ENCODE measurements around the gene ANTXR1. TPM values are rescaled to one million over a fixed set of nuclear protein-coding genes. Genes with fewer than 3 reads are reported as not detected.

Gene ANTXR1
- polyA plus RNA-seq, 1 donor (not counting 4 experiments of a cell fraction or from before 2014, with no cell fraction given), result 20.4 TPM

DNA sequence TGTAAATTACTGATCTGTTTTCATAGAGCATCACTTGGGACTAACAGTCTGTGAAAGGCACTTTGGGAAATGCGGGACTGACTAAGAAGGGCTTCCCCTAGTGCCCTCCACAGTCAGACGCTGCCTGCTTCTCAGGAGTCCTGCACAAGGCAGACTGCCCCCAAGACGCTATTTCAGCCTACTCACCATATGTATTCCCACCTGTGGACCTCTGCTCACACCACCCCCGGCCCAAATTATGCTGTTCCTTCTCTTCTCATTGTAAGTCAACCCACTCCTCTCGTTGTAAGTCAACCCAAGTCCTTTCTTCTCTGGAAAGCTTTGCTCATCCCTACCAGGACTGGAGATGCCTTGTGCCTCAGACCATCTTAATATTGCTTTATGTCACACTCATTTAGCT lies 198.7 kb downstream of the ANTXR1 start:
- H3K4me2 ChIP-seq (ENCODE audit: control insufficient read depth, extremely low read depth, insufficient read depth, low read depth, low read length), result no peak overlapping the region
- no peaks in the 10 kb centered on the region for H3K79me2 ChIP-seq (ENCODE audit: control insufficient read depth, insufficient read depth, low read length)
- no peak overlapping the region for H2AFZ ChIP-seq (ENCODE audit: control insufficient read depth, low read length)
- H3K9ac ChIP-seq (ENCODE audit: control insufficient read depth, extremely low read depth, insufficient read depth, low read length), result no peak overlapping the region
- no peak for TF ChIP-seq EZH2 (IDR thresholded peaks at IDR 0.05; ENCODE audit: low read length)
- TF ChIP-seq, protein P1, sequence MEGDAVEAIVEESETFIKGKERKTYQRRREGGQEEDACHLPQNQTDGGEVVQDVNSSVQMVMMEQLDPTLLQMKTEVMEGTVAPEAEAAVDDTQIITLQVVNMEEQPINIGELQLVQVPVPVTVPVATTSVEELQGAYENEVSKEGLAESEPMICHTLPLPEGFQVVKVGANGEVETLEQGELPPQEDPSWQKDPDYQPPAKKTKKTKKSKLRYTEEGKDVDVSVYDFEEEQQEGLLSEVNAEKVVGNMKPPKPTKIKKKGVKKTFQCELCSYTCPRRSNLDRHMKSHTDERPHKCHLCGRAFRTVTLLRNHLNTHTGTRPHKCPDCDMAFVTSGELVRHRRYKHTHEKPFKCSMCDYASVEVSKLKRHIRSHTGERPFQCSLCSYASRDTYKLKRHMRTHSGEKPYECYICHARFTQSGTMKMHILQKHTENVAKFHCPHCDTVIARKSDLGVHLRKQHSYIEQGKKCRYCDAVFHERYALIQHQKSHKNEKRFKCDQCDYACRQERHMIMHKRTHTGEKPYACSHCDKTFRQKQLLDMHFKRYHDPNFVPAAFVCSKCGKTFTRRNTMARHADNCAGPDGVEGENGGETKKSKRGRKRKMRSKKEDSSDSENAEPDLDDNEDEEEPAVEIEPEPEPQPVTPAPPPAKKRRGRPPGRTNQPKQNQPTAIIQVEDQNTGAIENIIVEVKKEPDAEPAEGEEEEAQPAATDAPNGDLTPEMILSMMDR (optimal IDR thresholded peaks at IDR 0.05 in 1 of 3, IDR thresholded peaks at IDR 0.05 in 1 of 3, conservative IDR thresholded peaks at IDR 0.05 in 1 of 3; ENCODE audit: extremely low read depth in 1 of 3, insufficient read depth in 2 of 3, low read length in 3 of 3), result no peak
- no peaks in the 10 kb centered on the region for H4K20me1 ChIP-seq (ENCODE audit: control insufficient read depth, extremely low read depth, insufficient read depth, low read length)
- H3K4me1 ChIP-seq (ENCODE audit: control insufficient read depth, extremely low read depth, insufficient read depth, low read length), result no peaks in the 10 kb centered on the region
- no peaks in the 10 kb centered on the region for H3K27me3 ChIP-seq (ENCODE audit: control insufficient read depth, extremely low read depth, insufficient read depth, low read length)
- dilution Hi-C loops (cut with MboI; ENCODE audit: extremely low pct_ligation_motif_present, low sequenced_read_pairs), result no loop called here
- H3K9me1 ChIP-seq (ENCODE audit: control insufficient read depth, extremely low read depth, insufficient read depth, low read length), result no peaks in the 10 kb centered on the region
- no peaks in the 10 kb centered on the region for H3K9me3 ChIP-seq (ENCODE audit: control insufficient read depth, low read depth, low read length)
- no peak overlapping the region for H3K27ac ChIP-seq (ENCODE audit: control insufficient read depth, insufficient read depth, low read length)
- peaks cover 0 to 2% of the 10 kb centered on the region in 2 experiments for H3K36me3 ChIP-seq (ENCODE audit: control insufficient read depth in 2 of 2, extremely low read depth in 1 of 2, insufficient read depth in 2 of 2, low read length in 2 of 2)
- FAIRE-seq (no peak), DNase-seq (ENCODE audit: low read depth, low spot score) (no peak)
- H3K4me3 ChIP-seq (ENCODE audit: control insufficient read depth in 2 of 3, extremely low read depth in 1 of 3, insufficient read depth in 2 of 3, low read depth in 1 of 3, low read length in 3 of 3), result no peak overlapping the region

DNA sequence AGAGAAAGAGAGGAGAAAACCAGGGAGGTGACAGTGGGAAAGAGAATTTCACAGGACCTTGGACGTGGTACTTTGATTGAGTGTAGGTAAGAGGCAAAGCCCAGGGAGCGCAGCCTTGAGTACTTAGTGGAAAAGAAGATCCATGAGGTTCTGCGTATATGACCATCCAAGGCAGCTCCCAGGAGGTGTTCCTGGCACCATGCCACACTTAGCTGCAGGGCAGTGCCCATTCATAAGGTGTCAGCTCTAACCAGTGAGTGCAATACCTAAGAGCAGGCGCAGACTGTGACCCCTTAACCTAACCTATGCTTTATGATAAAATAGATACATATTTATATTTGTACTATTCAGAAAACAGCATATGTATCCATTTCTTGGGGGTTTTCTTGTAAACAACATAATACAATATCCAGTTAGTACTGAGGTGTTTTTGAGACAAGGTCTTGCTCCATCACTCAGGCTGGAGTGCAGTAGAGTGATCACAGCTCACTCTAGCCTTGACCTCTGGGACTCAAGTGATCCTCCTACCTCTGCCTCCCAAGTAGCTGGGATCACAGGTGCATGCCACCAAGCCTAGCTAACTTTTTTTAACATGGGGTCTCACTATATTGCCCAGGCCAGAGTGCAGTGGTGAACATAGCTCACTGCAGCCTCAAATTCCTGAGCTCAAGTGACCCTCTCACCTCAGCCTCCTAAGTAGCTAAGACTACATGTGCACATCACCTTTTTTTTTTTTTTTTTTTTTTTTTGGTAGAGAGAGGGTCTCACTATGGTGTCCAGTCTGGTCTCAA lies 199.5 kb downstream of the ANTXR1 start:
- no peak overlapping the region for H3K9ac ChIP-seq (ENCODE audit: control insufficient read depth, extremely low read depth, insufficient read depth, low read length)
- H2AFZ ChIP-seq (ENCODE audit: control insufficient read depth, low read length), result no peak overlapping the region
- TF ChIP-seq, protein P1 (optimal IDR thresholded peaks at IDR 0.05 in 1 of 3, IDR thresholded peaks at IDR 0.05 in 1 of 3, conservative IDR thresholded peaks at IDR 0.05 in 1 of 3; ENCODE audit: extremely low read depth in 1 of 3, insufficient read depth in 2 of 3, low read length in 3 of 3), result no peak
- no peak for TF ChIP-seq EZH2 (IDR thresholded peaks at IDR 0.05; ENCODE audit: low read length)
- H3K4me1 ChIP-seq (ENCODE audit: control insufficient read depth, extremely low read depth, insufficient read depth, low read length), result no peaks in the 10 kb centered on the region
- no peaks in the 10 kb centered on the region for H3K9me3 ChIP-seq (ENCODE audit: control insufficient read depth, low read depth, low read length)
- no peak overlapping the region for H3K4me3 ChIP-seq (ENCODE audit: control insufficient read depth in 2 of 3, extremely low read depth in 1 of 3, insufficient read depth in 2 of 3, low read depth in 1 of 3, low read length in 3 of 3)
- dilution Hi-C loops (cut with MboI; ENCODE audit: extremely low pct_ligation_motif_present, low sequenced_read_pairs), result no loop called here
- H3K27me3 ChIP-seq (ENCODE audit: control insufficient read depth, extremely low read depth, insufficient read depth, low read length), result no peaks in the 10 kb centered on the region
- H3K79me2 ChIP-seq (ENCODE audit: control insufficient read depth, insufficient read depth, low read length), result no peaks in the 10 kb centered on the region
- DNase-seq (ENCODE audit: low read depth, low spot score) (no peak), FAIRE-seq (no peak)
- no peak overlapping the region for H3K4me2 ChIP-seq (ENCODE audit: control insufficient read depth, extremely low read depth, insufficient read depth, low read depth, low read length)
- no peak overlapping the region for H3K27ac ChIP-seq (ENCODE audit: control insufficient read depth, insufficient read depth, low read length)
- H3K36me3 ChIP-seq (ENCODE audit: control insufficient read depth in 2 of 2, extremely low read depth in 1 of 2, insufficient read depth in 2 of 2, low read length in 2 of 2), result peaks cover 0 to 2% of the 10 kb centered on the region in 2 experiments
- no peaks in the 10 kb centered on the region for H4K20me1 ChIP-seq (ENCODE audit: control insufficient read depth, extremely low read depth, insufficient read depth, low read length)
- no peaks in the 10 kb centered on the region for H3K9me1 ChIP-seq (ENCODE audit: control insufficient read depth, extremely low read depth, insufficient read depth, low read length)

Data from keratinocyte (primary cell).